OCI-LY7 (cell line): Measurements from ENCODE around the gene ELMO1. TPM values are rescaled to one million over a fixed set of nuclear protein-coding genes. Genes with fewer than 3 reads are reported as not detected.

ENCODE experiments used
- BruUV-seq: library from RNA; stranded (reverse); fragments of 400-500 nt; replicated peaks from 2 replicates; lab custom pipeline; 2021; lab: Mats Ljungman, UMichigan
- CTCF ChIA-PET: fragments of 300-600 bp; sonication (Branson Sonifier 250); formaldehyde crosslinking; loops from one replicate; lab custom pipeline; 2022; ENCODE audit warnings: antibody characterized with exemption; ENCODE audit not compliant: unreplicated experiment; lab: Charles Lee
- POLR2A ChIA-PET: fragments of 300-600 bp; sonication (Branson Sonifier 250); formaldehyde crosslinking; loops from one replicate; lab custom pipeline; 2022; ENCODE audit warnings: antibody characterized with exemption; lab: Charles Lee
- DNase-seq: peaks from one replicate; pipeline ENCODE4 v3.0.0-alpha.2; 2015; ENCODE audit warnings: low spot score
- H2AFZ ChIP-seq: fragments of 200-600 bp; sonication (generic), shearing (Covaris generic); 2 replicates; pipeline ENCODE4 v1.6.1; 2014; ENCODE audit warnings: mild to moderate bottlenecking, antibody characterized with exemption, low read length, moderate library complexity
- H3K27ac ChIP-seq: fragments of 200-600 bp; sonication (generic); 2 replicates; pipeline ENCODE4 v1.5.1; 2014; ENCODE audit warnings: mixed run types, low read depth, mild to moderate bottlenecking, moderate library complexity, low read length, inconsistent platforms; ENCODE audit not compliant: poor library complexity, severe bottlenecking
- H3K36me3 ChIP-seq: fragments of 200-600 bp; sonication (generic); 2 replicates; pipeline ENCODE4 v1.6.1; 2014; ENCODE audit warnings: mild to moderate bottlenecking, antibody characterized with exemption, low read length, moderate library complexity, mixed read lengths; ENCODE audit not compliant: insufficient read depth
- H3K4me1 ChIP-seq: fragments of 200-600 bp; sonication (generic); 2 replicates; pipeline ENCODE4 v1.5.1; 2014; ENCODE audit warnings: mild to moderate bottlenecking, low read length; ENCODE audit not compliant: insufficient read depth, poor library complexity, severe bottlenecking
- H3K4me2 ChIP-seq: fragments of 200-600 bp; sonication (generic); 2 replicates; pipeline ENCODE4 v1.6.1; 2014; ENCODE audit warnings: mild to moderate bottlenecking, low read length
- H3K4me3 ChIP-seq: fragments of 200-600 bp; sonication (generic); 2 replicates; pipeline ENCODE4 v1.5.1; 2014; ENCODE audit warnings: mild to moderate bottlenecking, low read depth, low read length; ENCODE audit not compliant: poor library complexity, severe bottlenecking
- H3K79me2 ChIP-seq: fragments of 200-600 bp; sonication (generic); 2 replicates; pipeline ENCODE4 v1.6.1; 2016; ENCODE audit warnings: low read depth, mild to moderate bottlenecking, low read length, moderate library complexity, mixed read lengths; ENCODE audit not compliant: insufficient read depth
- H3K9me2 ChIP-seq: fragments of 200-600 bp; sonication (generic); 2 replicates; pipeline ENCODE4 v1.6.1; 2016; ENCODE audit warnings: mild to moderate bottlenecking, low read length, mixed read lengths; ENCODE audit not compliant: insufficient read depth
- H3K9me3 ChIP-seq: fragments of 200-600 bp; sonication (generic); 2 replicates; pipeline ENCODE4 v1.6.1; 2014; ENCODE audit warnings: mild to moderate bottlenecking, mixed run types, low read length, mixed read lengths
- H4K20me1 ChIP-seq: fragments of 200-600 bp; sonication (generic); 2 replicates; pipeline ENCODE4 v1.6.1; 2014; ENCODE audit warnings: mild to moderate bottlenecking, antibody characterized with exemption, low read length, moderate library complexity, mixed read lengths; ENCODE audit not compliant: insufficient read depth
- CTCF ChIP-seq: fragments of 200-600 bp; sonication (generic); conservative IDR thresholded peaks from 2 replicates; pipeline ENCODE4 v1.5.1; 2014; ENCODE audit warnings: mild to moderate bottlenecking, antibody characterized with exemption, low read length, moderate library complexity, mixed read lengths
- EZH2phosphoT487 ChIP-seq: fragments of 200-600 bp; sonication (generic); IDR thresholded peaks from 2 replicates; pipeline ENCODE4 v1.6.1; 2018; ENCODE audit warnings: low read depth, borderline replicate concordance, mild to moderate bottlenecking, mixed run types, antibody characterized with exemption, low read length, moderate library complexity, mixed read lengths
- intact Hi-C: fragments of 100-400 bp; cut with micrococcal nuclease; formaldehyde crosslinking; loops from one replicate; pipeline ENCODE4 v1.10.0; 2022; ENCODE audit not compliant: unreplicated experiment
- total RNA-seq, 2 experiments: library from RNA; depleted of rRNA in 1 of 2; stranded (reverse); fragments of >200 nt in 1 of 2; shearing (Covaris generic) in 1 of 2; gene quantifications; 2 replicates each; pipeline ENCODE4 v1.2.3, GENCODE V29; 2014 to 2022

The ELMO1 gene
- total RNA-seq, 2 experiments from 2014 or later, result 101 to 103 TPM

DNA sequence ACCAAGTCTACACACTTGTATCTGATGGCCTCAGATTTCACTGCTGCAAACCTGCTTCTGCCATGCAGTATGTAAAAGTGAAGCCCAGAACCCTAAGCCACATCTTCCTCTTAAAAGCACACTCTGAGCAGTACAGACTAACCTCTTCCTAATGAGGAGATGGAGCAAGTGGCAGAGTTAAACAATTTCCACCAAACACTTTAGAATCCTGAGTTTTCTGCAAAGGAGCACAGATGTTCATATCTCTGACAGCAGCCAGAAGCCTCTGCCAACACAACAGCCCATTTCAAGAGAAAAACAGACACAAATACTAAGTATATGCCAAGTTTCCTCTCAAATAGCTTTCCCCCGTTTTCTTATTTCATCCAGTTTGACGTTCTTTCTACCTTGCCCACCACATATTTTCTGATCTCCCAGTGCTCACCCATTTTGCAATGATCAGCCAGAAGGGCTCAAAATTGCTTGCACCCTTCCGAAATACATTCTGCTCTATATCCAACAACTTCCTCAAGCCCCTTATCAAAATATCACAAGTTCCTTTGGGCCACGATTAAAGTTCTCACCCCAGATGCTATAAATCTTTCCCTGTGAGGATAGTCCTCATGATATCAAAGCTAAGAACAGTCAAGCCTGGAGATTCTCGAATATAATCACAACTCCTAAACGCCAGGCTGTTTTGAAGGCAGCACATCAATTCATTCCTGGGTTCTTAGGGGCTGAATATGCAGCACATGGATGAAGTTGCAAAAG lies 27.5 kb downstream of the ELMO1 start:
- Histone ChIP-seq H3K79me2 (no peaks in the 10 kb centered on the region), H3K36me3 (no peaks in the 10 kb centered on the region), H3K4me3 (no peak overlapping the region), H2AFZ (no peak overlapping the region), H3K4me2 (no peak overlapping the region), H3K27ac (no peak overlapping the region), H3K4me1 (no peaks in the 10 kb centered on the region), H3K9me3 (no peaks in the 10 kb centered on the region), H3K9me2 (no peaks in the 10 kb centered on the region), H4K20me1 (no peaks in the 10 kb centered on the region)
- no peak for DNase-seq
- no peak for TF ChIP-seq CTCF
- TF ChIP-seq EZH2phosphoT487, result no peak
- ChIA-PET CTCF (no interaction called here), POLR2A (no interaction called here)
- intact Hi-C loops, result no loop called here
- BruUV-seq, result no TSS peak

- H2AFZ ChIP-seq, result no peak overlapping the region
- no peaks in the 10 kb centered on the region for H3K79me2 ChIP-seq
- no peak overlapping the region for H3K27ac ChIP-seq
- TF ChIP-seq CTCF, result no peak
- no peak for TF ChIP-seq EZH2phosphoT487
- H3K9me3 ChIP-seq, result no peaks in the 10 kb centered on the region
- POLR2A ChIA-PET, result no interaction called here
- intact Hi-C loops, result no loop called here
- no peak for DNase-seq
- no TSS peak for BruUV-seq
- no peaks in the 10 kb centered on the region for H3K9me2 ChIP-seq
- H3K4me3 ChIP-seq, result no peak overlapping the region
- no peaks in the 10 kb centered on the region for H4K20me1 ChIP-seq
- no peaks in the 10 kb centered on the region for H3K36me3 ChIP-seq
- no peaks in the 10 kb centered on the region for H3K4me1 ChIP-seq
- CTCF ChIA-PET, result no interaction called here
- H3K4me2 ChIP-seq, result no peak overlapping the region
Measured at GRCh38 chr7:37419496-37419895, 29.2 kb downstream of the ELMO1 start.

- Histone ChIP-seq H3K36me3 (no peaks in the 10 kb centered on the region), H2AFZ (no peak overlapping the region), H3K4me3 (no peak overlapping the region), H3K9me3 (no peaks in the 10 kb centered on the region), H3K79me2 (no peaks in the 10 kb centered on the region), H4K20me1 (no peaks in the 10 kb centered on the region), H3K27ac (no peak overlapping the region), H3K4me1 (no peaks in the 10 kb centered on the region), H3K9me2 (no peaks in the 10 kb centered on the region), H3K4me2 (no peak overlapping the region)
- intact Hi-C loops, result no loop called here
- TF ChIP-seq EZH2phosphoT487 (no peak), CTCF (no peak)
- no TSS peak for BruUV-seq
- ChIA-PET CTCF (no interaction called here), POLR2A (no interaction called here)
- DNase-seq, result no peak
Measured at GRCh38 chr7:37418381-37418780, 30.3 kb downstream of the ELMO1 start.
